ENCODE measurements around the gene PDIA3. TPM values are rescaled to one million over a fixed set of nuclear protein-coding genes. Genes with fewer than 3 reads are reported as not detected.

PDIA3 gene
- polyA plus RNA-seq, 1 experiment, result 326 TPM

- ChIA-PET POLR2A (interaction anchor here (0.6 to 1.9 kb wide), 7 partner anchors 21 to 605 kb away, joined by 3 to 18 read pairs (median 5); partner anchors contain the start of genes HYPK, SERF2 and SERINC4), CTCF (interaction anchor here (0.6 to 0.7 kb wide), 2 partner anchors 8 to 464 kb away, joined by 4 to 6 read pairs; no protein-coding TSS in a partner anchor)
- no peaks in the 10 kb centered on the region for H3K9me3 ChIP-seq (ENCODE audit: control insufficient read depth, insufficient read depth, low read length)
- no peak overlapping the region for H3K27ac ChIP-seq (ENCODE audit: low read depth, low read length)
- TF ChIP-seq CTCF (IDR thresholded peaks at IDR 0.05; ENCODE audit: low read depth, low read length), result no peak
- H3K27me3 ChIP-seq (ENCODE audit: control insufficient read depth, insufficient read depth, low read length), result no peaks in the 10 kb centered on the region
- DNase-seq (ENCODE audit: low read depth, low spot score), result peak; percentile 36
- peak overlapping the region; percentile 31; the same call in 1 of the 2 replicates for H3K4me3 ChIP-seq (ENCODE audit: low read depth, low read length)
Measured at GRCh38 chr15:43821505-43821904, 75.3 kb downstream of the PDIA3 start.

Small RNA genes within 50 kb of the gene (small RNA-seq; reads per million reads assigned to genes)
- gene MIR1282 (ENCODE audit: insufficient read length, low read depth), result not detected
- not detected for gene RNU6-353P (ENCODE audit: insufficient read length, low read depth)
- not detected for gene RNU6-354P (ENCODE audit: insufficient read length, low read depth)

Other genes starting within 250 kb of the PDIA3 start
- gene MAP1A, start 228.8 kb upstream of the PDIA3 start, polyA plus RNA-seq (2011; rRNA removed), result 48.5 and 52.9 TPM in 2 replicates
- 19.3 and 20.6 TPM in 2 replicates for gene PPIP5K1, start 156.2 kb upstream of the PDIA3 start, polyA plus RNA-seq (2011; rRNA removed)
- gene CKMT1B, start 152.4 kb upstream of the PDIA3 start, polyA plus RNA-seq (2011; rRNA removed), result 0.11 TPM in 1 of 2 replicates, not detected in the other
- gene STRC, start 127.6 kb upstream of the PDIA3 start, polyA plus RNA-seq (2011; rRNA removed), result not detected in 2 replicates
- gene CATSPER2, start 97.6 kb upstream of the PDIA3 start, polyA plus RNA-seq (2011; rRNA removed), result 0.87 and 0.96 TPM in 2 replicates
- not detected in 2 replicates for gene CKMT1A, start 52.6 kb upstream of the PDIA3 start, polyA plus RNA-seq (2011; rRNA removed)
- 2.3 and 2.4 TPM in 2 replicates for gene ELL3, start 30.5 kb downstream of the PDIA3 start, polyA plus RNA-seq (2011; rRNA removed)
- 608 and 874 TPM in 2 replicates for gene SERF2, start 45.9 kb downstream of the PDIA3 start, polyA plus RNA-seq (2011; rRNA removed)
- gene SERINC4, start 53.8 kb downstream of the PDIA3 start, polyA plus RNA-seq (2011; rRNA removed), result 0.05 TPM in 1 of 2 replicates, not detected in the other
- 6.4 and 10.7 TPM in 2 replicates for gene HYPK, start 54.2 kb downstream of the PDIA3 start, polyA plus RNA-seq (2011; rRNA removed)
- 46.5 and 61.9 TPM in 2 replicates for gene MFAP1, start 78.3 kb downstream of the PDIA3 start, polyA plus RNA-seq (2011; rRNA removed)
- gene WDR76, start 80.6 kb downstream of the PDIA3 start, polyA plus RNA-seq (2011; rRNA removed), result 4.6 and 6.7 TPM in 2 replicates

Measured in AG04450 (cell line).